UCSD-AML1 (cell line): Measurements from ENCODE around the gene INSC.

Experiments
- DNase-seq: peaks from one replicate; lab custom pipeline; 2025; ENCODE audit not compliant: unreplicated experiment; lab: John Stamatoyannopoulos, UW

Gene INSC

GRCh38 chr11:15145151-15145550 is 30.4 kb downstream of the INSC start:
- DNase-seq: no peak

- DNase-seq: no peak
Observed at GRCh38 chr11:15145615-15146014, 30.9 kb downstream of the INSC start.

GRCh38 chr11:15146271-15147003 is 31.7 kb downstream of the INSC start:
- no peak for DNase-seq

DNA sequence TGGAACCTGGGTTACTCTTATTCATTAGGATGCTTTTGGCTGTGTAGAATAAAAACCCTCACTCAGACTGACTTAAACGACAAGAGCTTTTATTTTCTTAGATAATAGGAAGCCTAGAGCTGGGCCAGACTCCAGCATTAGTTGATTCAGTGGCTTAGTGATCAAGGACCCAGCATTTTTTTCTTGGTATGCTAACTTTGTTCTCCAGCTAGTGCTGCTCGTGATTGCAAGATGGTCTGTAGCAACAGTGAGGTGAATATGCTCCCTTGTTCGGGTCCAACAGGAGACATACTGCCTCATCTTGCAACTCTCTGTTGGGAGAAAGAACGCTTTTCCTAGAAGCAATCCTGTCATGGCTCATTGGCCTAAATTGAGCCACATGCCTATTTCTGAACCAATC is 33.4 kb downstream of the INSC start:
- DNase-seq: no peak

- DNase-seq: no peak
Observed at GRCh38 chr11:15149050-15149449, 34.3 kb downstream of the INSC start.

DNA sequence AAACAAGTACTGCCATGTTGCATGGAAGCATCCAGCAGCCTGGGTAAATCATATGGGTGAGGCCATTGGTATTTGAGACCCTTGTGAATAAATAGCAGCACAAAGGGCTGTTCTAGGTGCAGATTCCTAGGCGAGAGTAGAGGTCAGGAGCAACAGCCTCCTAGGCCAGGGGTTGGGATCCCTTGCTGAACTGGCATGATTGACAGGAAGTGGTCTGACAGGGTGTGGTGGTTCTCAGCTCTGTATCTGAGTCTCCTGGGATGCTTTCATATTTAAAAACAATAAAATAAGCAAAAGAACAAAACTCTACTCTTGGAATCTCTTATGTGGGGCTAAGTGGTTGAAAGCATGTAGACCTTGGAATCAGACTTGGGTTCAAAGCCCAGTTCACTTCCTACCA is 35.8 kb downstream of the INSC start:
- DNase-seq: no peak

- DNase-seq: no peak
Observed at GRCh38 chr11:15153231-15153630, 38.5 kb downstream of the INSC start.

GRCh38 chr11:15157181-15157580 is 42.5 kb downstream of the INSC start:
- DNase-seq: no peak

DNA sequence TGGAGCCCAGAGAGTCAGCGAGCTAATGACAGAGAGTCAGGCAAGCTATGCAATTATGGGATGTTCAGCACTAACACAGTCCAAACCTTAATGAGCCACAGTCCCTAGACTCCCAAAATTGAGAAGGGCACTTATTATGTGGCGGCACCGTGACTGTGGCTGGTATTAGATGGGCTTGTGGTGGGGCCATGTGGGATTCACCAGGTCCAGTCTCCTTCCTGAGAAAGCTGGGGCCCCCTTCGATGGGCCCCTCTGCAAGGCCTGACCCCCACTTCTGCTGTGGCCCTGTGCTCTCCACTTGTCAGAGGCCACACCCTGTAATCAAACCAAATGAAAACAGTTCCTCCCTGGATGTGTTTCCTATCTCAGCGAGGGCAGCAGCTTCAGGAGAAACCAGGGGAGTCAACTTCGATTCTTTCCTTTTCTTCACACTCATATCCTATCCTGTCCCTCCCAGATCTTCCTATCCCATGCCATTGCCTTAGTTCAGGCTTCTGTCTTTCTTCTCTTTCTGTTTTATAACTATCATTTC is 42.9 kb downstream of the INSC start:
- DNase-seq: no peak

DNA sequence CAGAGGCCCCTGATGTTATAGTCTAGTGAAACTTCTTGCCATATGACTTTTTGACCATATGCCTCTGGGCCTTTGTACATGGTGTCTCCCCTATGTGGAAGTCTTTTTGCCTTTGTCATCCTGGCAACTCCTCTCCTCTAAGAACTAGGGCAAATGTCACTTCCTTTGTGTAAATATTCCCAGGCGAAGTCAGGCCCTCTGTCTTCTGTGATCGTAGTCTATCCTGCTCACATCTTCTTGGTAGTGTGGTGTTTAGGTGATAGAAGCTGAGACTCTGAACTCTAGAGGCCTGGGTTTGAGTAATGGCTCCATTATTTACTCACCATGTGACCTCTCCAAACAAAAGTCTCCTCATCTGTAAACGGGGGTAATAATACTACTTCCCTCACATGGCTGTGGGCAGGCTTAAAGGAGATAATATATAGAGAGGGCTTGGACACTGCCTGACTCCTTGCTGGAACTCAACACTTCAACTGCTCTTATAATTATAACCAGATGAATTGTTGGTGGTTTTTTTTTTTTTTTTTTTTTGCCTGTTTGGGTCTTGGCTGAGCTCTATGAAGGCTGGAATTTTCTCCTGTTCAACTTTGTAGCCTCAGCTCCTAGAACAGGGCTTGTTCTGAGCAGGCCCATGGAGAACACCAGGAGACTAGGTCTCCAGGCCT is 43.8 kb downstream of the INSC start:
- DNase-seq: no peak

DNA sequence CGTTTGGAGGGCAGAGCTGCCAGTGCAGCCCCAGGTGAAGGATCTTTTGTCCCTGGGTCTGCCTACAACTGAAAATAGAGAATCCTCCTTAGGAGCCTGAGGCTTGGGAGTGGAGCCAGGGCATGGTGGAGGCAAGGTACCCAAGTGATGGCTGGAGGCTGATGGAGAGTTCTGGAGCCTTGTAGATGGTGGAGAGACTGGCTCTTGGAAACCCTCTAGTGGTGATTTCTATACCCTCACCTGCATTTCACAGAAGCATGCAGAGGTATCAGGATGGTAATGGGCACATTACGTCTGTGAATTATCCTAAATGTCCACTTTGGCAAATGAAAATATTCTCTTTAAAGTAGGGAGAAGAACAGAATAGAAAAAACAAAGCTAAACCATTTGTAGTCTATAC is 44.4 kb downstream of the INSC start:
- no peak for DNase-seq

- DNase-seq: no peak
Observed at GRCh38 chr11:15161790-15162189, 47.1 kb downstream of the INSC start.

- no peak for DNase-seq
Observed at GRCh38 chr11:15163136-15163535, 48.4 kb downstream of the INSC start.

DNA sequence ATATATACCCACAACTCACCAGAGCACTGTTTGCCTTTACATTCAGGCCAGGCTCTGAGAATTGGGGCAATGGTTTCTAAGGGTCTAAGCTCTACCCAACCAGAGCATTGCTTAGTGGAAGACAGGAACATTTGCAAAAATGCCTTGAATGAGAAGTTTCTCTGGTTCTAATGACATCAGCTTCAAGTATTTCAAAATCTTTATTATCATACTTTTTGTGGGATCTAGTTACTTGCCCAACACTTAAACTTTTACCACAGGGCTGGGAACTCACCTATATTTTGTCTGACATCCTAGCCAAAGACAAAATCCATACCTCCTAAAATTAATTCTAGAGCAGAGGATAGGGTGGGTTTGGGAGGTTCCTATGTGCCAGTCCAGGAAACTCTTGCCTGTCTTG is 51.5 kb downstream of the INSC start:
- DNase-seq: no peak

GRCh38 chr11:15169815-15170551 is 55.3 kb downstream of the INSC start:
- DNase-seq: no peak

- DNase-seq: no peak
Observed at GRCh38 chr11:15170698-15171097, 56.0 kb downstream of the INSC start.

DNA sequence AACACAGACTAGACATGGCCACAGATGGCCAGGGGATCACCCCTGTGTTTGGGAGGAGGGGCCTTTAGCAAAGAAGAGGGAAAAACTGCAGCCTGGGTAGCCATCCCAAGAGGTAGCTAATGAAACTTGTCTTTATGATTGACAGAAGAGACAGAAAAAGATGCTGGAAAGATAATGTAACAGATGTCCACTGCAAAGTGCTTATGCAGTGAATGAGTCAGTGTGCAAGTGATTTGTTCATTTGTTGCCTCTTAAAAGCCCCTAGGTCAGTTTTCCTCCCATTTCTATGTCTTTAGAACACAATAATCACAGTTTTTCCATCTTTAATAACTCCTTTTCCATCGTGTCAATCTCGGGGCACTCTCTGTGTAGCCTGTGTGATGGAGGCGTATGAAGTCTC is 57.2 kb downstream of the INSC start:
- DNase-seq: no peak

DNA sequence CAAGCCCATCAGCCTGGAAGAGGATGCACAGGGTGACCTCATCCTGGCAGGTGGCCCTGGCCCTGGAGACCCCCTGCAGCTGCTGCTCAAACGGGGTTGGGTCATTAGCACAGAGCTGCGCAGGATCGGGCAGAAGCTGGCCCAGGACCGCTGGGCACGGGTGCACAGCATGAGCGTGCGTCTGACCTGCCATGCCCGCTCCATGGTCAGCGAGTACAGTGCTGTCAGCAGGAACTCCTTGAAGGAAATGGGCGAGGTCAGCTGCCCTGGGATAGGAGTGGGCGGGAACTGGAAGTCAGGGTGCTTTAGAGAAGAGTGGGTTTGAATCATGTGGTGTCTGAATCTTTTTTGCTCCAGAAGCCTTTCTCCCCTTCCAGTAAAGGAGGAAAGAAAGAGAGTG is 61.1 kb downstream of the INSC start:
- DNase-seq: no peak

DNA sequence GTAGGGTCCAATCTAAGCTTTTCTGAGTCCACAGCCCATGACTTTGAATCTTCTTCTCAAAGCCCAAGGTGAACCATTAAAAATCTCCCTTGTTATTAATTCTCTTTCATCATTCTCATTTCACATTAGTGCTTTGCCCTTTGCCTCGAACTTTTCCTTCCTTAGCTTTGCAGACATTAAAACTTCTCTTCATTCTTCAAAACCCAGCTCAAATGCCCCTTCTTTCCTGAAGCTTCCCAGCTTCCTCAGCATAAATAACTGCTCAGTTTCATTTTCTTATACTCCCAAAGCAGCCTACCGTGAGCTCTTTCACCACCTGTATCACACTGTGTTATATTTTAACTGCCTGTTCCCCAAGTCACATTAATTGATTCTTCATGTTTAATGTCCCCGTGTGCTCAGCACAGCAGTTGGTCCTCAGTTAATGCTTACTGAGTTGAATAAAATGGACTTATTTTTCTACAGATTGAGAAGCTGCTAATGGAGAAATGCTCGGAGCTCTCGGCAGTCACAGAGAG is 62.0 kb downstream of the INSC start:
- no peak for DNase-seq

DNA sequence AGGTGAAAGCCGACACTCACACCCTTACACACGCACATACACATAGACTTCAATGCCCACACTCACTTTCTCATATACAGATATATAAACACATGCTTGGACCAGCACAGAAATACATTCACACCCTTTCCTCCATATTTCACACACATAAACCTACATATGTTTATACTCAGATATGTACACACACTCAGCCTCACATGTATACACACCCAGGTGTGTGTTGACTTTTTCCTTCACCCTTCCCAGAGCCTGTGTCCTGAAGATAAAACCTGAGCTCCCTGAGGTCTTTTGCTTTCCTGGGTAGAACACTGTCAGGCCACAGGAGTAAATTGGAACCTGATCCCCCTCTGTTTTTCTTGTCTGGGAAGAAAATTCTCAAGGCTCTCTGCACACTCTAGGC is 62.8 kb downstream of the INSC start:
- DNase-seq: no peak

DNA sequence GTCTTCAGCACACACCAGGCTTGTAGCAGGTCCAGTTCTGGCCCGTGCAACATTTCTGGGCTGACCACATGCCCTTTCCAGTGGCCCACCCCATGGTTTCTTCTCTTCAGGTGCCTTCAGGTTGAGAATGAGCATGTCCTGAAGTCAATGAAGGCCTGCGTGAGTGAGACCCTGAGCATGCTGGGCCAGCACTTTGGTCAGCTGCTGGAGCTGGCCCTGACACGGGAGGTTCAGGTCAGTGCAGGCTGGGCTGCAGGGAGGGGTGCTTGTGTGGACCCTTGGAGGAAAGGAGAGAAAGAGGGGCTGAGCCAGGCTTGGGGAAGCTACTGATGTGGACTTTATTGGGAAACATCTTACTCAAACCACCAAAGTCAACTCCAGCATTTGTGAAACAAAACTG is 63.5 kb downstream of the INSC start:
- DNase-seq: no peak

DNA sequence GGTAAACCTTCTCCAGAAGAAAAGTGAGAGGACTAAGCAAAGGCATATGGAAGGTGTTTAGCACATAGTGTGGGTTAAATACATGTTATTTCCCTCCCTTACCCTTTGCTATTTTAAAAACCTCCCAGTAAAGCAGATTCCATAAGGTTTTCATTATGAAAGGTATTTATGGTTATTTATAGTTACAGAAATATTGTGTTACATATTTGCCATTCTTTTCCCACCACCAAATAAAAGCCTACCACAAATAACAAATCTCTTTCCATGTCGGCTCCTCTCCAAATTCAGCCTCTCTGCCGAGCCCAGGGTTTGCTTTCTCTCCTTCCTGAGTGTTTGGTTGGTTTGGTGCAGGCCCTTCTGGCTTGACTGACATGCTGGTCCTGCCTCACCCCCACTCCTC is 64.4 kb downstream of the INSC start:
- no peak for DNase-seq
